MM.1S (cell line): Measurements from ENCODE around the gene CMC1.

Source experiments
- DNase-seq: peaks from one replicate; pipeline ENCODE4 v3.0.0-alpha.2; 2015
- H2AFZ ChIP-seq: fragments of 300-600 bp; sonication (generic); 2 replicates; pipeline ENCODE4 v1.6.0; 2016; ENCODE audit warnings: antibody characterized with exemption, low read length
- H3F3A ChIP-seq: fragments of 300-600 bp; sonication (generic); 2 replicates; pipeline ENCODE4 v1.6.1; 2016; ENCODE audit warnings: mild to moderate bottlenecking, antibody characterized with exemption, low read length, moderate library complexity, mixed read lengths; ENCODE audit not compliant: insufficient read depth
- H3K27ac ChIP-seq: fragments of 300-600 bp; sonication (generic); 2 replicates; pipeline ENCODE4 v1.5.1; 2016; ENCODE audit warnings: mild to moderate bottlenecking, low read length
- H3K27me3 ChIP-seq: fragments of 300-600 bp; sonication (generic); replicated peaks from 2 replicates; pipeline ENCODE4 v1.6.0; 2016; ENCODE audit warnings: low read length; ENCODE audit not compliant: insufficient read depth
- H3K36me3 ChIP-seq: fragments of 300-600 bp; sonication (generic); replicated peaks from 2 replicates; pipeline ENCODE4 v1.6.1; 2016; ENCODE audit warnings: mild to moderate bottlenecking, low read length, mixed read lengths; ENCODE audit not compliant: insufficient read depth
- H3K4me1 ChIP-seq: fragments of 300-600 bp; sonication (generic); 2 replicates; pipeline ENCODE4 v1.6.1; 2016; ENCODE audit warnings: low read length, mixed read lengths
- H3K4me2 ChIP-seq: fragments of 300-600 bp; sonication (generic); 2 replicates; pipeline ENCODE4 v1.6.0; 2016; ENCODE audit warnings: low read depth, low read length
- H3K4me3 ChIP-seq: fragments of 300-600 bp; sonication (generic); 2 replicates; pipeline ENCODE4 v1.5.1; 2016; ENCODE audit warnings: low read length, mixed read lengths
- H3K79me2 ChIP-seq: fragments of 300-600 bp; sonication (generic); 2 replicates; pipeline ENCODE4 v1.6.1; 2016; ENCODE audit warnings: mixed run types, low read length, mixed read lengths
- H3K9ac ChIP-seq: fragments of 300-600 bp; sonication (generic); 2 replicates; pipeline ENCODE4 v1.6.1; 2016; ENCODE audit warnings: low read length, mixed read lengths
- H3K9me2 ChIP-seq: fragments of 300-600 bp; sonication (generic); replicated peaks from 2 replicates; pipeline ENCODE4 v1.6.1; 2016; ENCODE audit warnings: mild to moderate bottlenecking, low read length, mixed read lengths; ENCODE audit not compliant: insufficient read depth
- H3K9me3 ChIP-seq: fragments of 300-600 bp; sonication (generic); replicated peaks from 2 replicates; pipeline ENCODE4 v1.6.1; 2016; ENCODE audit warnings: mild to moderate bottlenecking, low read length, mixed read lengths; ENCODE audit not compliant: insufficient read depth
- H4K20me1 ChIP-seq: fragments of 300-600 bp; sonication (generic); 2 replicates; pipeline ENCODE4 v1.6.1; 2016; ENCODE audit warnings: mild to moderate bottlenecking, low read length, moderate library complexity, mixed read lengths; ENCODE audit not compliant: insufficient read depth
- EZH2 ChIP-seq: fragments of 300-600 bp; sonication (generic); optimal IDR thresholded peaks from 2 replicates; pipeline ENCODE3; 2017; ENCODE audit warnings: low read depth, mild to moderate bottlenecking, antibody characterized with exemption, low read length, mixed read lengths
- EZH2phosphoT487 ChIP-seq: fragments of 300-600 bp; sonication (generic); IDR thresholded peaks from 2 replicates; pipeline ENCODE4 v1.6.1; 2018; ENCODE audit warnings: antibody characterized with exemption, low read length
- TF ChIP-seq, protein P1 (sequence below): fragments of 300-600 bp; sonication (generic); IDR thresholded peaks from 2 replicates; pipeline ENCODE4 v1.5.1; 2016; ENCODE audit warnings: antibody characterized with exemption, low read length, mixed read lengths

The CMC1 gene

DNA sequence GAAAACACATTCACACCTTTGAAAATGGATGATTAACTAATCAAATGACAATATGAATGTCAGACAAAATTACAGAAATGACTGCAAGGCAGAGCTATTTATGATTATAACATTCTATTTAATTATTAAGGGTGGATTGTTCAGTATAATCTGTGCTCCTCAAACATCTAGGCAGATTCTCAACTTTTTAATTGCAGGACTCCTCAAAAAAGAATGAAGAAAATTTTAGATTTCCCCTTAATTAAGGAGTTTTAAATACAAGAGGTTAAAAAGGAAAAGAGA, 22.6 kb upstream of the CMC1 start:
- Histone ChIP-seq H3K4me2 (no peak overlapping the region), H3K9me2 (no peaks in the 10 kb centered on the region), H3K36me3 (no peaks in the 10 kb centered on the region), H3K27me3 (no peaks in the 10 kb centered on the region), H3K4me3 (no peak overlapping the region), H3K79me2 (no peaks in the 10 kb centered on the region), H3F3A (no peaks in the 10 kb centered on the region), H4K20me1 (no peaks in the 10 kb centered on the region), H3K27ac (no peak overlapping the region), H3K4me1 (no peaks in the 10 kb centered on the region), H3K9me3 (no peaks in the 10 kb centered on the region), H2AFZ (no peak overlapping the region), H3K9ac (no peak overlapping the region)
- TF ChIP-seq EZH2phosphoT487 (no peak), EZH2 (no peak)
- TF ChIP-seq, protein P1, sequence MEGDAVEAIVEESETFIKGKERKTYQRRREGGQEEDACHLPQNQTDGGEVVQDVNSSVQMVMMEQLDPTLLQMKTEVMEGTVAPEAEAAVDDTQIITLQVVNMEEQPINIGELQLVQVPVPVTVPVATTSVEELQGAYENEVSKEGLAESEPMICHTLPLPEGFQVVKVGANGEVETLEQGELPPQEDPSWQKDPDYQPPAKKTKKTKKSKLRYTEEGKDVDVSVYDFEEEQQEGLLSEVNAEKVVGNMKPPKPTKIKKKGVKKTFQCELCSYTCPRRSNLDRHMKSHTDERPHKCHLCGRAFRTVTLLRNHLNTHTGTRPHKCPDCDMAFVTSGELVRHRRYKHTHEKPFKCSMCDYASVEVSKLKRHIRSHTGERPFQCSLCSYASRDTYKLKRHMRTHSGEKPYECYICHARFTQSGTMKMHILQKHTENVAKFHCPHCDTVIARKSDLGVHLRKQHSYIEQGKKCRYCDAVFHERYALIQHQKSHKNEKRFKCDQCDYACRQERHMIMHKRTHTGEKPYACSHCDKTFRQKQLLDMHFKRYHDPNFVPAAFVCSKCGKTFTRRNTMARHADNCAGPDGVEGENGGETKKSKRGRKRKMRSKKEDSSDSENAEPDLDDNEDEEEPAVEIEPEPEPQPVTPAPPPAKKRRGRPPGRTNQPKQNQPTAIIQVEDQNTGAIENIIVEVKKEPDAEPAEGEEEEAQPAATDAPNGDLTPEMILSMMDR: no peak
- no peak for DNase-seq

DNA sequence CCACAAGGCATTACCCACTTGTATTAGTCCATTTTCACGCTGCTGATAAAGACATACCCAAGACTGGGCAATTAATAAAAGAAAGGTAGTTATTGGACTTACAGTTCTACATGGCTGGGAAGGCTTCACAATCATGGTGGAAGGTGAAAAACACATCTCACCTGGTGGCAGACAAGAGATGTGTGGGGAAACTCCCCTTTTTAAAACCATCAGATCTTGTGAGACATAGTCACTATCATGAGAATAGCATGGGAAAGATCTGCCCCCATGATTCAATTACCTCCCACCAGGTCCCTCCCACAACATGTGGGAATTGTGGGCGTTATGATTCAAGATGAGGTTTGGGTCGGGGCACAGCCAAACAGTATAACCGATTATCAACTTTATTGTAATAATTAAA, 17.0 kb upstream of the CMC1 start:
- TF ChIP-seq EZH2: no peak
- Histone ChIP-seq H3K36me3 (no peaks in the 10 kb centered on the region), H3K9ac (no peak overlapping the region), H3K9me3 (no peaks in the 10 kb centered on the region), H3K79me2 (no peaks in the 10 kb centered on the region), H3K27ac (no peak overlapping the region), H3K4me3 (no peak overlapping the region), H3K27me3 (no peaks in the 10 kb centered on the region), H3K9me2 (no peaks in the 10 kb centered on the region), H3K4me1 (no peaks in the 10 kb centered on the region), H3F3A (no peaks in the 10 kb centered on the region), H4K20me1 (no peaks in the 10 kb centered on the region), H3K4me2 (no peak overlapping the region), H2AFZ (no peak overlapping the region)
- no peak for DNase-seq

DNA sequence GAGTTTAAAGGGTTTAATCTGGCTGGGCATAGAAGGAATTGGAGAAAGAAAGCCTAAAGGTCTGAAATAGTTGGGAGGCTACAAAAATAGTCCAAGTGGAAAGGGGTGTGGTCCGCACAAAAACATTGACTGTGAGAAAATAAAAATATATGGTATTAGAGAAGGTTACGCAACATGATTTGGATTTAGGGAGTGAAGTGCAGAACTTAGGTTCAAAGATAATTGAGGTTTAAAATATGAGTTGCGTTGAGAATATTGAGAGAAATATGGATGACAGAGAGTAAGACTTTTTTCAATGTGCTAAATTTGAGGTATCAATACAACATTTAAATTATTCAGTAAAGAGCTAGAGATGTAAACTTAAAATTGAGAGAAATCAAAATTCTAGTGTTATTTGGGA, 15.4 kb upstream of the CMC1 start:
- Histone ChIP-seq H3K9me3 (no peaks in the 10 kb centered on the region), H3K36me3 (no peaks in the 10 kb centered on the region), H2AFZ (no peak overlapping the region), H3K27me3 (no peaks in the 10 kb centered on the region), H3K4me1 (no peaks in the 10 kb centered on the region), H4K20me1 (no peaks in the 10 kb centered on the region), H3K4me2 (no peak overlapping the region), H3K9me2 (no peaks in the 10 kb centered on the region), H3K27ac (no peak overlapping the region), H3F3A (no peaks in the 10 kb centered on the region), H3K79me2 (no peaks in the 10 kb centered on the region), H3K9ac (no peak overlapping the region), H3K4me3 (no peak overlapping the region)
- no peak for TF ChIP-seq EZH2
- TF ChIP-seq, protein P1: no peak
- no peak for TF ChIP-seq EZH2phosphoT487
- DNase-seq: no peak

DNA sequence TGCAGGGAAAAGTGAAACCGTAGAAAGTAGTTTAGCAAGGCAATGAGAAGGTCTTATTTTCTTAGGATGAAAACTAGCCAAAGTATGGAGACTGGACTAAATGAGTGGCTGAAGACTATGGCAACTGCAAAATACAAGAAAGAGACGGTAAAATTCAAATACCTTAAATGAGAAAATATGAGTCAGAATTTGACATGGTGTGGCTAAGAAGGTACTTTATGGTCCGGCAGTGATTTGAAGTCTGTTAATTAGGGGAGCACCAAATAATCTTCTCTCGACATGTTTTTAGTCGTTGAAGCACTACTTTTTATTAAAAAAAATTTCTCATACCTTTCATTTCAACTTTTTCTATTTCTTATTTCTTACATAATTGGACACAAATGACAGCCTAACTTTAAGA, 12.8 kb upstream of the CMC1 start:
- Histone ChIP-seq H2AFZ (no peak overlapping the region), H3K4me1 (peaks cover 4% of the 10 kb centered on the region; the same call in 1 of the 2 replicates), H4K20me1 (no peaks in the 10 kb centered on the region), H3F3A (no peaks in the 10 kb centered on the region), H3K79me2 (no peaks in the 10 kb centered on the region), H3K9me2 (no peaks in the 10 kb centered on the region), H3K4me2 (no peak overlapping the region), H3K9ac (no peak overlapping the region), H3K27ac (no peak overlapping the region), H3K36me3 (no peaks in the 10 kb centered on the region), H3K27me3 (no peaks in the 10 kb centered on the region), H3K4me3 (no peak overlapping the region), H3K9me3 (no peaks in the 10 kb centered on the region)
- DNase-seq: no peak
- no peak for TF ChIP-seq EZH2phosphoT487
- TF ChIP-seq, protein P1: no peak
- no peak for TF ChIP-seq EZH2
